GM10847 (cell line): Measurements from ENCODE around the gene DEFB110.

Experiments used
- POLR2A ChIP-seq: IDR thresholded peaks from 2 replicates; pipeline ENCODE4 v1.6.1; 2011; ENCODE audit not compliant: insufficient read length; ENCODE audit errors: extremely low read depth

The DEFB110 gene

GRCh38 chr6:49978332-49979226, 43.2 kb downstream of the DEFB110 start:
- TF ChIP-seq POLR2A, result no peak

- TF ChIP-seq POLR2A, result no peak
Observed at GRCh38 chr6:49969605-49970004, 52.2 kb downstream of the DEFB110 start, which contains the start of gene DEFB113. Gene DEFB113, minus strand, starts transcription at chr6:49969625. Its CDS starts 0 bp downstream, at chr6:49969625.
